Mesenchymal stem cell (in vitro differentiated cells and primary cell): ENCODE measurements around the gene SLC9B1.

ENCODE experiments used
- DNase-seq: peaks from one replicate; pipeline ENCODE4 v3.0.0-alpha.2; 2013
- H2AFZ ChIP-seq: one replicate; pipeline ENCODE4 v1.6.1; 2013; ENCODE audit warnings: low read depth, mild to moderate bottlenecking, control low read depth, inconsistent platforms, low read length, moderate library complexity
- H2AK5ac ChIP-seq: 2 replicates; pipeline ENCODE4 v1.6.1; 2013; ENCODE audit warnings: low read length, moderate library complexity, mild to moderate bottlenecking, inconsistent platforms; ENCODE audit not compliant: severe bottlenecking
- H2BK120ac ChIP-seq: one replicate; pipeline ENCODE4 v1.6.1; 2013; ENCODE audit warnings: low read depth, mild to moderate bottlenecking, inconsistent platforms, low read length, moderate library complexity
- H2BK12ac ChIP-seq, 2 experiments: one replicate each; pipeline ENCODE4 v1.6.1; 2013; ENCODE audit warnings: inconsistent platforms in 2 of 2, low read length in 2 of 2, mild to moderate bottlenecking in 2 of 2, moderate library complexity in 2 of 2, control low read depth in 1 of 2
- H2BK15ac ChIP-seq: one replicate; pipeline ENCODE4 v1.6.1; 2013; ENCODE audit warnings: mild to moderate bottlenecking, low read depth, inconsistent platforms; ENCODE audit not compliant: poor library complexity, severe bottlenecking
- H2BK5ac ChIP-seq: 2 replicates; pipeline ENCODE4 v1.6.1; 2013; ENCODE audit warnings: low read depth, mild to moderate bottlenecking, low read length, control low read depth, inconsistent platforms; ENCODE audit not compliant: poor library complexity, severe bottlenecking
- H3K14ac ChIP-seq, 2 experiments: one replicate each; pipeline ENCODE4 v1.6.1; 2013; ENCODE audit warnings: inconsistent platforms in 2 of 2, low read length in 2 of 2, control low read depth in 1 of 2, mild to moderate bottlenecking in 1 of 2, moderate library complexity in 1 of 2
- H3K18ac ChIP-seq, 2 experiments: one replicate each; pipeline ENCODE4 v1.6.1; 2013; ENCODE audit warnings: inconsistent platforms in 2 of 2, low read length in 2 of 2, control low read depth in 1 of 2, low read depth in 1 of 2, mild to moderate bottlenecking in 1 of 2
- H3K23ac ChIP-seq, 2 experiments: one replicate each; pipeline ENCODE4 v1.6.1; 2013; ENCODE audit warnings: inconsistent platforms in 2 of 2, low read length in 2 of 2, mild to moderate bottlenecking in 2 of 2, moderate library complexity in 2 of 2, control low read depth in 1 of 2
- H3K27ac ChIP-seq: 2 replicates; pipeline ENCODE4 v1.5.1; 2013; ENCODE audit warnings: mild to moderate bottlenecking, moderate library complexity, low read length, control low read depth, inconsistent platforms; ENCODE audit not compliant: poor library complexity, severe bottlenecking
- H3K27me3 ChIP-seq, 2 experiments: 2 replicates each; pipeline versions ENCODE4 v1.6.1 to v1.7.0; 2013; ENCODE audit warnings: low read length in 2 of 2, mild to moderate bottlenecking in 2 of 2, moderate library complexity in 2 of 2, control low read depth in 1 of 2, inconsistent platforms in 1 of 2; ENCODE audit not compliant: control insufficient read depth in 1 of 2, insufficient read depth in 1 of 2
- H3K36me3 ChIP-seq, 2 experiments: 2 replicates each; pipeline versions ENCODE4 v1.6.1 to v1.7.0; 2013; ENCODE audit warnings: low read length in 2 of 2, control low read depth in 1 of 2, inconsistent platforms in 1 of 2, low read depth in 1 of 2, mild to moderate bottlenecking in 1 of 2; ENCODE audit not compliant: insufficient read depth in 2 of 2, control insufficient read depth in 1 of 2
- H3K4ac ChIP-seq, 2 experiments: one replicate each; pipeline ENCODE4 v1.6.1; 2013; ENCODE audit warnings: inconsistent platforms in 2 of 2, low read length in 2 of 2, mild to moderate bottlenecking in 2 of 2, moderate library complexity in 2 of 2, control low read depth in 1 of 2, low read depth in 1 of 2
- H3K4me1 ChIP-seq: 2 replicates; pipeline ENCODE4 v1.6.1; 2013; ENCODE audit warnings: low read depth, low read length, control low read depth; ENCODE audit not compliant: control insufficient read depth, insufficient read depth
- H3K4me2 ChIP-seq: 2 replicates; pipeline ENCODE4 v1.6.1; 2013; ENCODE audit warnings: low read length, mild to moderate bottlenecking, inconsistent platforms; ENCODE audit not compliant: poor library complexity, severe bottlenecking
- H3K4me3 ChIP-seq, 2 experiments: 2 replicates each; pipeline versions ENCODE4 v1.5.1 to v1.7.0; 2013; ENCODE audit warnings: low read length in 2 of 2, mild to moderate bottlenecking in 2 of 2, control low read depth in 1 of 2, low read depth in 1 of 2; ENCODE audit not compliant: insufficient read depth in 1 of 2
- H3K79me1 ChIP-seq: replicated peaks from 2 replicates; pipeline ENCODE4 v1.6.1; 2013; ENCODE audit warnings: mild to moderate bottlenecking, control low read depth, low read length, inconsistent platforms; ENCODE audit not compliant: poor library complexity, severe bottlenecking
- H3K9ac ChIP-seq: 2 replicates; pipeline ENCODE4 v1.7.0; 2013; ENCODE audit warnings: mild to moderate bottlenecking, low read length, moderate library complexity
- H3K9me3 ChIP-seq: 2 replicates; pipeline ENCODE4 v1.7.0; 2013; ENCODE audit warnings: mild to moderate bottlenecking, low read length; ENCODE audit not compliant: control insufficient read depth
- H4K8ac ChIP-seq: one replicate; pipeline ENCODE4 v1.6.1; 2013; ENCODE audit warnings: inconsistent platforms, mild to moderate bottlenecking, low read length, moderate library complexity
- H4K91ac ChIP-seq: one replicate; pipeline ENCODE4 v1.6.1; 2013; ENCODE audit warnings: mild to moderate bottlenecking, low read length, inconsistent platforms
- WGBS: methylation state at CpG from one replicate; pipeline ENCODE4 v1.1.7; 2013; ENCODE audit warnings: mixed read lengths; 5-methylcytosine and 5-hydroxymethylcytosine counted together

The SLC9B1 gene

DNA sequence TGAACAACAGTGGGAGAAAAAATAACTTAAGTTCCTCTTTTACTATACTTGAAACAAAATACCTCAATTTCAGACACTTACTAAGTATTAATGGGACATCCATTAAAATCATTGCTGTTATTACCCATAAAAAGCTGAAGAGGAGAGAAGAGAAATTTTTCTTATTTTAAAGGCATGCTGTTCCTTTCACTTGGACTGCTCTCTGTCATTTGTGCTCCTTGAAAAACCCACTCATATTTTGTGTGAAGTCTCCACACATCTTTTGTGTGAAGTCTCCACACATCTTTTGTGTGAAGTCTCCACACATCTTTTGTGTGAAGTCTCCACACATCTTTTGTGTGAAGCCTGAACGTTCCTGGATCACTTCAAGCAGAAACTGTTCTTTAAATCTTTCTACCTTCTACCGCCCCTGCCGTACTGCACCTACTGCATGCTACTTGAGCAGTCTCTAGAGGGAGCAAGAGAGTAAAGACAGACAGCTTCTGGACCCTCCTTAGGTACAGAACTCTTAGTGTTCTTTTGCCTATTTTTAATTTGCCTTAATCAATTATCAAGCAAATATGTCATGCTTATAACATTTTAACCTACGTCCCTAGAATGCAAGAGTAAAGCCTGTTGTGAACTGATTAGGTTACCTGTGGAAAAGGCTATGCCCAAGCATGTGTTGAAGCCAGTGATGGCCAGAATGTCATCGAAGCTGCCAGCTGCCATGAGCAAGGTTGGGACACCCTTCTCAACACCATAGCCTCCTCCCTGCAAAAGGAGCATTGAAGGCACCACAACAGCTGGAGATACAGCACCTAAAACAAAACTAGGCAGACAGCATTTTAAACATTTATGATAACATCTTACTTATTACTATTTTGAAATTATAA, 27.1 kb upstream of the SLC9B1 start:
- H3K36me3 ChIP-seq, result peaks cover 0 to 64% of the 10 kb centered on the region in 2 experiments
- no peaks in the 10 kb centered on the region for H3K27me3 ChIP-seq
- no peak overlapping the region for H2BK5ac ChIP-seq
- no peaks in the 10 kb centered on the region for H3K4me1 ChIP-seq
- H3K9me3 ChIP-seq, result no peaks in the 10 kb centered on the region
- no peaks in the 10 kb centered on the region for H3K79me1 ChIP-seq
- no peak overlapping the region for H4K91ac ChIP-seq
- no peak overlapping the region for H2BK12ac ChIP-seq
- no peak overlapping the region for H3K14ac ChIP-seq
- H3K27ac ChIP-seq, result no peak overlapping the region
- DNase-seq, result peak; percentile 59
- H3K23ac ChIP-seq, result no peak overlapping the region
- no peak overlapping the region for H2BK15ac ChIP-seq
- H3K18ac ChIP-seq, result no peak overlapping the region
- no peak overlapping the region for H2AFZ ChIP-seq
- H2AK5ac ChIP-seq, result no peak overlapping the region
- WGBS, result 50% methylated on average over 5 of the region's 5 CpGs
- H3K4ac ChIP-seq, result no peak overlapping the region
- no peak overlapping the region for H3K9ac ChIP-seq
- H4K8ac ChIP-seq, result no peak overlapping the region
- no peak overlapping the region for H2BK120ac ChIP-seq
- no peak overlapping the region for H3K4me3 ChIP-seq
- no peak overlapping the region for H3K4me2 ChIP-seq

GRCh38 chr4:103044183-103044582, 24.7 kb upstream of the SLC9B1 start:
- Histone ChIP-seq H3K27ac (no peak overlapping the region), H2BK5ac (no peak overlapping the region), H3K18ac (no peak overlapping the region), H2BK12ac (no peak overlapping the region), H3K4me1 (no peaks in the 10 kb centered on the region), H3K9ac (no peak overlapping the region), H3K27me3 (no peaks in the 10 kb centered on the region), H3K4me3 (no peak overlapping the region), H3K36me3 (peaks cover 0 to 55% of the 10 kb centered on the region in 2 experiments), H3K9me3 (no peaks in the 10 kb centered on the region), H3K14ac (no peak overlapping the region), H3K23ac (no peak overlapping the region), H2BK15ac (no peak overlapping the region), H4K8ac (no peak overlapping the region), H4K91ac (no peak overlapping the region), H3K4ac (no peak overlapping the region), H2BK120ac (no peak overlapping the region), H2AK5ac (no peak overlapping the region), H3K4me2 (no peak overlapping the region), H2AFZ (no peak overlapping the region), H3K79me1 (no peaks in the 10 kb centered on the region)
- no peak for DNase-seq
- 96% methylated on average over 2 of the region's 2 CpGs for whole genome bisulfite sequencing

GRCh38 chr4:103036169-103036568, 16.7 kb upstream of the SLC9B1 start:
- DNase-seq, result no peak
- WGBS, result 100% methylated on average over 2 of the region's 2 CpGs
- Histone ChIP-seq H4K8ac (no peak overlapping the region), H3K9me3 (no peaks in the 10 kb centered on the region), H2BK15ac (no peak overlapping the region), H3K4ac (no peak overlapping the region), H2BK5ac (no peak overlapping the region), H3K9ac (no peak overlapping the region), H3K18ac (no peak overlapping the region), H2AFZ (no peak overlapping the region), H3K4me1 (no peaks in the 10 kb centered on the region), H3K4me2 (no peak overlapping the region), H2AK5ac (no peak overlapping the region), H3K27me3 (no peaks in the 10 kb centered on the region), H4K91ac (no peak overlapping the region), H3K14ac (no peak overlapping the region), H3K36me3 (peaks cover 0 to 23% of the 10 kb centered on the region in 2 experiments), H3K79me1 (peaks cover 1% of the 10 kb centered on the region), H3K27ac (no peak overlapping the region), H2BK12ac (no peak overlapping the region), H3K4me3 (no peak overlapping the region), H3K23ac (no peak overlapping the region), H2BK120ac (no peak overlapping the region)

GRCh38 chr4:103032574-103032973, 13.1 kb upstream of the SLC9B1 start:
- Histone ChIP-seq H4K91ac (no peak overlapping the region), H3K18ac (no peak overlapping the region), H3K4ac (no peak overlapping the region), H2AFZ (no peak overlapping the region), H2BK15ac (no peak overlapping the region), H2BK120ac (no peak overlapping the region), H2BK12ac (no peak overlapping the region), H3K27ac (no peak overlapping the region), H3K4me2 (no peak overlapping the region), H2AK5ac (no peak overlapping the region), H3K9ac (no peak overlapping the region), H3K79me1 (peaks cover 1% of the 10 kb centered on the region), H3K4me1 (no peaks in the 10 kb centered on the region), H3K14ac (no peak overlapping the region), H3K23ac (no peak overlapping the region), H3K36me3 (peaks cover 0 to 39% of the 10 kb centered on the region in 2 experiments), H3K4me3 (no peak overlapping the region), H2BK5ac (no peak overlapping the region), H3K9me3 (no peaks in the 10 kb centered on the region), H4K8ac (no peak overlapping the region), H3K27me3 (no peaks in the 10 kb centered on the region)
- 60% methylated on average over 2 of the region's 2 CpGs for WGBS
- peak; percentile 42 for DNase-seq
